Activated B cell treated with CpG ODN at 0.5 μM for 24 hours (primary cell): Measurements from ENCODE around the gene SLC8A3. TPM values are rescaled to one million over a fixed set of nuclear protein-coding genes. Genes with fewer than 3 reads are reported as not detected.

Experiments used
- ATAC-seq: fragments of 200-7000 bp; cut with Tn5 transposase; one replicate; pipeline ENCODE4 v1.10.0; 2021; ENCODE audit warnings: low read depth, mild to moderate bottlenecking, moderate library complexity
- CTCF ChIA-PET: fragments of 350-600 bp; sonication (Branson Sonifier 250); formaldehyde crosslinking; loops from one replicate; lab custom pipeline; 2021; ENCODE audit warnings: antibody characterized with exemption; lab: Charles Lee
- POLR2A ChIA-PET: fragments of 350-600 bp; sonication (Branson Sonifier 250); formaldehyde crosslinking; loops from one replicate; lab custom pipeline; 2021; ENCODE audit warnings: antibody characterized with exemption; lab: Charles Lee
- DNase-seq: peaks from one replicate; pipeline ENCODE4 v3.0.0; 2022
- H3K27ac Mint-ChIP-seq: one replicate; pipeline ENCODE4 v1.8.0; 2020; ENCODE audit warnings: mixed read lengths
- H3K27me3 Mint-ChIP-seq: one replicate; pipeline ENCODE4 v1.8.0; 2021; ENCODE audit warnings: mixed read lengths
- H3K36me3 Mint-ChIP-seq: one replicate; pipeline ENCODE4 v1.8.0; 2021; ENCODE audit warnings: low read depth, mixed read lengths
- H3K4me1 Mint-ChIP-seq: one replicate; pipeline ENCODE4 v1.8.0; 2021; ENCODE audit warnings: mixed read lengths
- H3K4me3 Mint-ChIP-seq: one replicate; pipeline ENCODE4 v1.8.0; 2020; ENCODE audit warnings: mild to moderate bottlenecking, mixed read lengths
- H3K9me3 Mint-ChIP-seq: one replicate; pipeline ENCODE4 v1.8.0; 2020; ENCODE audit warnings: mixed read lengths
- CTCF ChIP-seq: fragments of 200-600 bp; IDR thresholded peaks from one replicate; pipeline ENCODE4 v1.8.0; 2022; ENCODE audit warnings: antibody characterized with exemption, mild to moderate bottlenecking
- intact Hi-C: fragments of 100-400 bp; cut with micrococcal nuclease; formaldehyde crosslinking; loops from one replicate; pipeline ENCODE4 v1.15.1; 2024
- total RNA-seq: library from RNA; stranded (reverse); gene quantifications from 2 replicates; pipeline ENCODE4 v1.2.3, GENCODE V29; 2022

Gene SLC8A3
- total RNA-seq, 1 donor from 2014 or later, result 0.13 TPM

- H3K27me3 Mint-ChIP-seq, result no peaks in the 10 kb centered on the region
- CTCF ChIA-PET, result no interaction called here
- DNase-seq (no peak), ATAC-seq (no peak)
- H3K4me1 Mint-ChIP-seq, result no peaks in the 10 kb centered on the region
- no peaks in the 10 kb centered on the region for H3K36me3 Mint-ChIP-seq
- POLR2A ChIA-PET, result no interaction called here
- no peaks in the 10 kb centered on the region for H3K9me3 Mint-ChIP-seq
- H3K27ac Mint-ChIP-seq, result no peak overlapping the region
- no peak for TF ChIP-seq CTCF
- intact Hi-C loops, result no loop called here
- no peak overlapping the region for H3K4me3 Mint-ChIP-seq
Measured at GRCh38 chr14:70148911-70149595, 39.7 kb downstream of the SLC8A3 start.

- Mint-ChIP-seq H3K4me1 (no peaks in the 10 kb centered on the region), H3K27ac (no peak overlapping the region), H3K36me3 (no peaks in the 10 kb centered on the region), H3K27me3 (peaks cover 4% of the 10 kb centered on the region), H3K9me3 (no peaks in the 10 kb centered on the region), H3K4me3 (no peak overlapping the region)
- no peak for DNase-seq
- no peak for TF ChIP-seq CTCF
- ATAC-seq, result no peak
- CTCF ChIA-PET, result no interaction called here
- intact Hi-C loops, result no loop called here
- POLR2A ChIA-PET, result no interaction called here
Measured at GRCh38 chr14:70148351-70148750, 40.4 kb downstream of the SLC8A3 start.

- H3K36me3 Mint-ChIP-seq, result no peaks in the 10 kb centered on the region
- ChIA-PET POLR2A (no interaction called here), CTCF (no interaction called here)
- intact Hi-C loops, result no loop called here
- TF ChIP-seq CTCF, result no peak
- no peak overlapping the region for H3K4me3 Mint-ChIP-seq
- no peaks in the 10 kb centered on the region for H3K9me3 Mint-ChIP-seq
- H3K27me3 Mint-ChIP-seq, result peaks cover 4% of the 10 kb centered on the region
- no peak for DNase-seq
- peaks cover 3% of the 10 kb centered on the region for H3K4me1 Mint-ChIP-seq
- no peak for ATAC-seq
- no peak overlapping the region for H3K27ac Mint-ChIP-seq
Measured at GRCh38 chr14:70144046-70144445, 44.7 kb downstream of the SLC8A3 start.

- Mint-ChIP-seq H3K27ac (no peak overlapping the region), H3K9me3 (no peaks in the 10 kb centered on the region), H3K36me3 (no peaks in the 10 kb centered on the region), H3K4me3 (no peak overlapping the region), H3K4me1 (peaks cover 3% of the 10 kb centered on the region), H3K27me3 (peaks cover 4% of the 10 kb centered on the region)
- intact Hi-C loops, result no loop called here
- ATAC-seq (no peak), DNase-seq (no peak)
- no peak for TF ChIP-seq CTCF
- POLR2A ChIA-PET, result no interaction called here
- CTCF ChIA-PET, result no interaction called here
Measured at GRCh38 chr14:70143306-70143705, 45.4 kb downstream of the SLC8A3 start.

GRCh38 chr14:70140614-70141013, 48.1 kb downstream of the SLC8A3 start:
- Mint-ChIP-seq H3K27ac (no peak overlapping the region), H3K4me3 (no peak overlapping the region), H3K4me1 (peaks cover 3% of the 10 kb centered on the region), H3K9me3 (no peaks in the 10 kb centered on the region), H3K36me3 (no peaks in the 10 kb centered on the region), H3K27me3 (peaks cover 4% of the 10 kb centered on the region)
- ATAC-seq (no peak), DNase-seq (no peak)
- CTCF ChIA-PET, result no interaction called here
- intact Hi-C loops, result no loop called here
- POLR2A ChIA-PET, result no interaction called here
- no peak for TF ChIP-seq CTCF
